A673 (cell line): ENCODE measurements around the gene FAIM2. TPM values are rescaled to one million over a fixed set of nuclear protein-coding genes. Genes with fewer than 3 reads are reported as not detected.

Experiments used
- BruUV-seq: library from RNA; stranded (reverse); fragments of 400-500 nt; replicated peaks from 2 replicates; lab custom pipeline; 2021; lab: Mats Ljungman, UMichigan
- CTCF ChIA-PET: fragments of 300-600 bp; sonication (Branson Sonifier 250); formaldehyde crosslinking; loops from one replicate; lab custom pipeline; 2022; ENCODE audit warnings: antibody characterized with exemption; lab: Charles Lee
- POLR2A ChIA-PET: fragments of 300-600 bp; sonication (Branson Sonifier 250); formaldehyde crosslinking; loops from one replicate; lab custom pipeline; 2022; ENCODE audit warnings: antibody characterized with exemption; ENCODE audit not compliant: low non-redundant PET; lab: Charles Lee
- DNase-seq: peaks from one replicate; pipeline ENCODE4 v3.0.0-alpha.2; 2015; ENCODE audit warnings: low spot score
- H3K27ac ChIP-seq: fragments of 200-600 bp; sonication (generic); 2 replicates; pipeline ENCODE4 v1.5.1; 2016; ENCODE audit warnings: mixed run types, low read depth, mild to moderate bottlenecking, mixed read lengths, antibody characterized with exemption, low read length; ENCODE audit not compliant: poor library complexity, severe bottlenecking
- H3K27me3 ChIP-seq: fragments of 200-600 bp; sonication (generic); replicated peaks from 2 replicates; pipeline ENCODE4 v1.6.1; 2017; ENCODE audit warnings: mixed run types, low read depth, mild to moderate bottlenecking, mixed read lengths, antibody characterized with exemption, low read length; ENCODE audit not compliant: insufficient read depth, poor library complexity
- H3K36me3 ChIP-seq: fragments of 200-600 bp; sonication (generic); 2 replicates; pipeline ENCODE4 v1.6.1; 2016; ENCODE audit warnings: mixed run types, mild to moderate bottlenecking, mixed read lengths, antibody characterized with exemption, low read length; ENCODE audit not compliant: insufficient read depth, poor library complexity, severe bottlenecking
- H3K4me1 ChIP-seq: fragments of 200-600 bp; sonication (generic); 2 replicates; pipeline ENCODE4 v1.6.1; 2017; ENCODE audit warnings: mixed run types, mild to moderate bottlenecking, mixed read lengths, antibody characterized with exemption, low read length; ENCODE audit not compliant: insufficient read depth, poor library complexity, severe bottlenecking
- H3K4me3 ChIP-seq: fragments of 200-600 bp; sonication (generic); 2 replicates; pipeline ENCODE4 v1.5.1; 2016; ENCODE audit warnings: low read depth, mixed run types, mild to moderate bottlenecking, mixed read lengths, low read length; ENCODE audit not compliant: poor library complexity, severe bottlenecking
- H3K9me3 ChIP-seq: fragments of 200-600 bp; sonication (generic); 2 replicates; pipeline ENCODE4 v1.6.1; 2016; ENCODE audit warnings: mixed run types, low read depth, mild to moderate bottlenecking, mixed read lengths, antibody characterized with exemption, low read length; ENCODE audit not compliant: poor library complexity, severe bottlenecking
- EZH2 ChIP-seq: fragments of 200-600 bp; sonication (generic); IDR thresholded peaks from 2 replicates; pipeline ENCODE4 v1.6.1; 2017; ENCODE audit warnings: borderline replicate concordance, low read depth, mild to moderate bottlenecking, mixed read lengths, antibody characterized with exemption, low read length; ENCODE audit not compliant: poor library complexity, severe bottlenecking
- intact Hi-C: fragments of 100-400 bp; cut with micrococcal nuclease; formaldehyde crosslinking; loops from one replicate; pipeline ENCODE4 v1.10.0; 2022; ENCODE audit not compliant: unreplicated experiment
- total RNA-seq: library from RNA; stranded (reverse); gene quantifications from 2 replicates; pipeline ENCODE4 v1.2.3, GENCODE V29; 2021
- TF ChIP-seq, protein P1 (sequence below): fragments of 300-800, 200-600 bp; sonication (generic); conservative IDR thresholded peaks from 2 replicates; pipeline ENCODE4 v1.5.1; 2017; ENCODE audit warnings: low read depth, mild to moderate bottlenecking, antibody characterized with exemption, low read length, moderate library complexity, mixed read lengths

FAIM2 gene
- total RNA-seq, 1 experiment from 2014 or later, result not detected

DNA sequence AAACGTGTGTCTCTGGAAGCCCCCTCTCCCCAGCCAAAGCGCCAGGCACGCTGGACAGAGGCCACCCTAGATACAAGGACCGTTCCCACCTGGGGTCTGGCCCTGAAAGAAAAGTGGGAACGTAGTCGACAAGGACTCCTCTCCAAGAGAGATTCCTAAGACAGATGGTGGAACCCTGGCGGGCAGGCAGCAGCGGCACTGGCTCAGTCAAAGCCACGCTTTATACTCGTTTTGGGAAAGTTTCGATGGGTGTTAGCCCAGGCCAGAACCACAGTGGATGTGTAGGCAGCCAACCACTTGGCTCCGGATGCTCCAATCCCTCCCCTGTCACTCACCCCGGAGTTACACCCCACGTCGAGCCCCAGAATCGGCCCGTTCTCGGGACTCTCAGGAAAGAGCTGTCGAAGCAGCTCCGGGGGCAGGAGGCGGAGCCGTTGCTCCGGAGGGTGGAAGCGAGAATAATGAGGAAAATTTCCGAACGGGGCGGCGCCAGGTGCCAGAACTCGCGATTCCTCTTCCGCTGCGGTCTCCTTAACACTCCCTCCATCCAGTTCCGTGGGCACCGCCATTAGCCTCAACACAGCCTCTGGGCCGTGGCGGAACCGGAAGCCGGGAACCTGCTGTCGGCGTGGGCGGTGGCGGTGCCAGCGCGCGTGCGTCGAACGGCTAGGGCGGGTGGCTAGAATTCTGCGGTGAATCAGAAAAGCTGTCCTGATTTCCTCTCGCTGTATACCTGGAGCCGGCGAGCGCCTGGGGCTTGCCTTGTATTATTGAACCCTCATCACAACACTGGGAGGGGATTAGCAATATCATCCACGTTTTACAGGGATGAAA, 61.0 kb downstream of the FAIM2 start, which contains the start of gene BCDIN3D:
Gene BCDIN3D, minus strand, starts transcription at position 588 of the 834 bp plus-strand sequence. Its CDS starts 19 bp downstream, at position 569.
- ChIA-PET CTCF (interaction anchor here (0.5 kb wide), 1 partner anchor 453 kb away, joined by 4 read pairs; no protein-coding TSS in a partner anchor), POLR2A (no interaction called here)
- H3K9me3 ChIP-seq, result no peaks in the 10 kb centered on the region
- DNase-seq, result peak; percentile 97
- no peaks in the 10 kb centered on the region for H3K27me3 ChIP-seq
- TSS peak; percentile 86 for BruUV-seq
- H3K4me3 ChIP-seq, result peak within 1 kb of the TSS; percentile 61
- intact Hi-C loops, result no loop called here
- H3K4me1 ChIP-seq, result peaks cover 15% of the 10 kb centered on the region
- no peaks in the 10 kb centered on the region for H3K36me3 ChIP-seq
- H3K27ac ChIP-seq, result peak within 1 kb of the TSS; percentile 89
- TF ChIP-seq EZH2, result no peak
- TF ChIP-seq, protein P1, sequence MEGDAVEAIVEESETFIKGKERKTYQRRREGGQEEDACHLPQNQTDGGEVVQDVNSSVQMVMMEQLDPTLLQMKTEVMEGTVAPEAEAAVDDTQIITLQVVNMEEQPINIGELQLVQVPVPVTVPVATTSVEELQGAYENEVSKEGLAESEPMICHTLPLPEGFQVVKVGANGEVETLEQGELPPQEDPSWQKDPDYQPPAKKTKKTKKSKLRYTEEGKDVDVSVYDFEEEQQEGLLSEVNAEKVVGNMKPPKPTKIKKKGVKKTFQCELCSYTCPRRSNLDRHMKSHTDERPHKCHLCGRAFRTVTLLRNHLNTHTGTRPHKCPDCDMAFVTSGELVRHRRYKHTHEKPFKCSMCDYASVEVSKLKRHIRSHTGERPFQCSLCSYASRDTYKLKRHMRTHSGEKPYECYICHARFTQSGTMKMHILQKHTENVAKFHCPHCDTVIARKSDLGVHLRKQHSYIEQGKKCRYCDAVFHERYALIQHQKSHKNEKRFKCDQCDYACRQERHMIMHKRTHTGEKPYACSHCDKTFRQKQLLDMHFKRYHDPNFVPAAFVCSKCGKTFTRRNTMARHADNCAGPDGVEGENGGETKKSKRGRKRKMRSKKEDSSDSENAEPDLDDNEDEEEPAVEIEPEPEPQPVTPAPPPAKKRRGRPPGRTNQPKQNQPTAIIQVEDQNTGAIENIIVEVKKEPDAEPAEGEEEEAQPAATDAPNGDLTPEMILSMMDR, result no peak

DNA sequence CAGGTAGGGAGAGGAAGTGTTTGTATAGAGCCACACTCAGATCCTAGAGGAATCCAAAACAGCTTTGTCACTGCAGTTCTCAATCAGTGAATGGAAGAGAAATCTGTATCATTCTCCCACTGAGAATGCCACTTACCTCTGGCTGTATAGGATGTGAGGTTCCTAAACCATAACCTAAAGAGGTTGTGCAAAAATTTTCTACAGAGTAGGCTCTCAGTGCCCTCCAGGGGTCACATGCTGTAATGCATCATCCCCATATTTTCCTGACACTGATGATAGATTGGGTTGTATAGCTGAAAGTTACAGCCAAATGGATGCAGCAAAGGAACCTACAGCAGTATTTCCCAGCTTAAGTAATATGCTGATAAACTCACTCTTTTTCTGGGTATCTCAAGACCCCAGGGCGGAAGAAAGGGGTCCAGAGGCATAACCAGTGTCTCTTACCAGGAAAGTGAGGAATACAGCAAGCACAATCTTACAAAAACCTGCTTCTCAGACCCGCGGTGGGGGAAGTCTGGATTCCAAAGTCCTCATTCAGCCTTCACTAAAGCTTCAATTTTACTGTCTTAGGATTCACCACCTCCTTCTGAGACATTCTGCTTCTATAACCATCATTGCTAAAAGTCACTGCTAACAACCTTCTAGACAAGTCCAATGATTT, 64.6 kb downstream of the FAIM2 start:
- Histone ChIP-seq H3K4me1 (peaks cover 15% of the 10 kb centered on the region), H3K27ac (no peak overlapping the region), H3K4me3 (no peak overlapping the region), H3K9me3 (no peaks in the 10 kb centered on the region), H3K27me3 (no peaks in the 10 kb centered on the region), H3K36me3 (no peaks in the 10 kb centered on the region)
- CTCF ChIA-PET, result interaction anchor here (0.6 to 1.3 kb wide), 6 partner anchors 11 to 410 kb away, joined by 3 to 6 read pairs (median 3); partner anchors contain the start of gene NCKAP5L
- peak; percentile 67 for DNase-seq
- no TSS peak for BruUV-seq
- POLR2A ChIA-PET, result interaction anchor here (0.6 kb wide), 1 partner anchor 11 kb away, joined by 12 read pairs; the partner anchor contains the start of gene NCKAP5L
- intact Hi-C loops, result loop anchor here (1.0 kb wide), 1 partner anchor 61 kb away; no protein-coding TSS in a partner anchor
- TF ChIP-seq, protein P1, result peak; percentile 76
- no peak for TF ChIP-seq EZH2

DNA sequence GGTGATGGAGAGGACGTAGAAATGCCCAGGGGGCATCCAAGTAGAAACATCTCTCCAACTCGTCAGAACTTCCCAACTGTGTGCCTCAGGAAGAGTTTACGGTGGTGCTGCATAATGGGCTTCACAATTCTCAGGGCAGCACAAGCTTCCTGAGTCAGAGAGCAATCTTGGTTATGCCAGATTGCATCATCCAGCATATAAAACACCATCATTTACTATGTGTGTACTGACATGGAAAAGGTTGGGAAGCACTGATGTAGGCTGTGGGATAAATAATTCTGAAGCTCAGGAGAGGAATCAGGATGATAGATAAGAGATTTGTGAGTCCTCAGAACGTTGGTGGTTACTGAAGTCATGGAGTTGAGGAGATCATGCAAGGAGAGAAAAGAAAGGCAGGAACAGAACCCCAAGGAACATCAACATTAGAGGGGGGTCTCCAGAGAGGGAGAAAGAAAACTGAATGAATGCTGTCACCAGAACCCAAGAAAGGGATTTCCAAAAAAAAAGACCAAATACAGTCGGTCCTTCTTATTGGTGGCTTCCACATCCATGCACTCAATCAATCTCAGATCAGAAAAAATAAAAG, 70.8 kb downstream of the FAIM2 start:
- intact Hi-C loops, result no loop called here
- H3K36me3 ChIP-seq, result no peaks in the 10 kb centered on the region
- ChIA-PET POLR2A (no interaction called here), CTCF (interaction anchor here (0.6 kb wide), 1 partner anchor 221 kb away, joined by 3 read pairs; no protein-coding TSS in a partner anchor)
- peak; percentile 45 for DNase-seq
- H3K27ac ChIP-seq, result peak overlapping the region; percentile 58
- no peaks in the 10 kb centered on the region for H3K9me3 ChIP-seq
- no peak overlapping the region for H3K4me3 ChIP-seq
- peaks cover 22% of the 10 kb centered on the region for H3K4me1 ChIP-seq
- TF ChIP-seq EZH2, result no peak
- BruUV-seq, result no TSS peak
- H3K27me3 ChIP-seq, result no peaks in the 10 kb centered on the region
